GM12878 (cell line): ENCODE data around the gene LILRB4. TPM values are rescaled to one million over a fixed set of nuclear protein-coding genes. Genes with fewer than 3 reads are reported as not detected.
A peak's percentile ranks its signal among the peaks of the same experiment; 100 is the strongest.

Experiments
- ASH2L ChIP-seq: fragments of 300-600, 200-600 bp; sonication (generic); IDR thresholded peaks from 2 replicates; pipeline ENCODE4 v1.6.1; 2017; ENCODE audit warnings: low read depth, mild to moderate bottlenecking, borderline replicate concordance
- CBFB ChIP-seq: IDR thresholded peaks from 2 replicates; pipeline ENCODE4 v1.6.1; 2016; ENCODE audit warnings: antibody characterized with exemption, low read depth
- CEBPB ChIP-seq, 2 experiments: fragments of 150-350 bp in 1 of 2; IDR thresholded peaks; 2 replicates each; pipeline ENCODE4 v1.6.1; 2012 to 2014; ENCODE audit warnings: low read depth in 2 of 2, low read length in 2 of 2, borderline replicate concordance in 1 of 2, inconsistent platforms in 1 of 2
- EGR1 ChIP-seq, 2 experiments: IDR thresholded peaks; 1 replicate in 1 of 2; 2 replicates in 1 of 2; pipeline ENCODE4 v1.6.1; 2011 to 2012; ENCODE audit warnings: low read depth in 2 of 2, low read length in 2 of 2, borderline replicate concordance in 1 of 2, mild to moderate bottlenecking in 1 of 2, moderate library complexity in 1 of 2
- ESRRA ChIP-seq: IDR thresholded peaks from 2 replicates; pipeline ENCODE4 v1.6.1; 2012; ENCODE audit warnings: mild to moderate bottlenecking, low read length, improper control_type of control experiment
- IKZF1 ChIP-seq: fragments of 450-650 bp; conservative IDR thresholded peaks from 2 replicates; pipeline ENCODE4 v1.6.1; 2017; ENCODE audit warnings: antibody characterized with exemption, mild to moderate bottlenecking
- MAX ChIP-seq: IDR thresholded peaks from 2 replicates; pipeline ENCODE4 v1.6.1; 2012; ENCODE audit warnings: low read depth, low read length, improper control_type of control experiment
- MEF2B ChIP-seq: fragments of 450-650 bp; IDR thresholded peaks from 2 replicates; pipeline ENCODE4 v1.6.1; 2018; ENCODE audit warnings: mild to moderate bottlenecking, moderate library complexity; ENCODE audit not compliant: partially characterized antibody, poor library complexity, severe bottlenecking
- MTA3 ChIP-seq: IDR thresholded peaks from 2 replicates; pipeline ENCODE4 v1.6.1; 2012; ENCODE audit warnings: low read length, inconsistent platforms, borderline replicate concordance
- MYB ChIP-seq: fragments of 150-350 bp; IDR thresholded peaks from 2 replicates; pipeline ENCODE4 v1.6.1; 2014; ENCODE audit warnings: mild to moderate bottlenecking, low read depth, low read length, borderline replicate concordance
- NFYB ChIP-seq: IDR thresholded peaks from 2 replicates; pipeline ENCODE4 v1.6.1; 2011; ENCODE audit warnings: low read depth, mild to moderate bottlenecking, low read length, improper control_type of control experiment, moderate library complexity; ENCODE audit not compliant: insufficient read depth
- NR2F1 ChIP-seq: fragments of 450-650 bp; conservative IDR thresholded peaks from 2 replicates; pipeline ENCODE4 v1.6.1; 2017; ENCODE audit warnings: mild to moderate bottlenecking
- POLR2AphosphoS5 ChIP-seq: IDR thresholded peaks from 2 replicates; pipeline ENCODE4 v1.6.1; 2011; ENCODE audit warnings: mild to moderate bottlenecking, low read length, inconsistent platforms
- RBBP5 ChIP-seq: fragments of 200-600 bp; sonication (generic); conservative IDR thresholded peaks from 2 replicates; pipeline ENCODE4 v1.6.1; 2016
- SMC3 ChIP-seq: IDR thresholded peaks from 2 replicates; pipeline ENCODE4 v1.6.1; 2011; ENCODE audit warnings: low read length, improper control_type of control experiment, borderline replicate concordance
- TAF1 ChIP-seq: IDR thresholded peaks from 2 replicates; pipeline ENCODE4 v1.6.1; 2011; ENCODE audit warnings: mild to moderate bottlenecking, low read depth, low read length, borderline replicate concordance
- ZBED1 ChIP-seq: IDR thresholded peaks from 2 replicates; pipeline ENCODE4 v1.6.1; 2016; ENCODE audit warnings: borderline replicate concordance
- ZBTB40 ChIP-seq: fragments of 450-650 bp; IDR thresholded peaks from 2 replicates; pipeline ENCODE4 v1.6.1; 2016; ENCODE audit warnings: mild to moderate bottlenecking, moderate library complexity, borderline replicate concordance
- polyA plus RNA-seq, 11 experiments: library from polyadenylated mRNA; depleted of rRNA in 4 of 11; unstranded in 6 of 11; stranded (reverse) in 5 of 11; fragments of >200 nt; fragmentation: Nextera tagmentation in 4 of 11; fragmentation: Illumina TruSeq in 1 of 11; extraction: Ambion mirVana in 4 of 11; extraction: Trizol in 1 of 11; gene quantifications; 1 replicate in 1 of 11; 2 replicates in 10 of 11; pipeline versions ENCODE4 v1.2.1 to v1.2.3, GENCODE V29; 2011 to 2016; ENCODE audit warnings: inconsistent platforms in 2 of 11, missing spikeins in 2 of 11, low read depth in 1 of 11
- total RNA-seq, 4 experiments: library from RNA; depleted of rRNA in 3 of 4; stranded (reverse); fragments of >200 nt in 3 of 4; fragmentation: Illumina TruSeq in 1 of 4; extraction: Trizol in 1 of 4; gene quantifications; 2 replicates each; pipeline versions ENCODE4 v1.2.1 to v1.2.3, GENCODE V29; 2013 to 2021
- TF ChIP-seq, protein P1 (sequence below): fragments of 450-650 bp; IDR thresholded peaks from 2 replicates; pipeline ENCODE4 v1.6.1; 2018; ENCODE audit warnings: borderline replicate concordance, mild to moderate bottlenecking; ENCODE audit not compliant: partially characterized antibody

Gene LILRB4
- total and polyA plus RNA-seq, 10 of the 15 experiments (the other 5 are each of a cell fraction or from before 2014, with no cell fraction given): 2.0 to 39.8 (median 16.0) TPM

GRCh38 chr19:54616821-54617560 lies 45.8 kb upstream of the LILRB4 start (continued):
- TF ChIP-seq, protein P1, sequence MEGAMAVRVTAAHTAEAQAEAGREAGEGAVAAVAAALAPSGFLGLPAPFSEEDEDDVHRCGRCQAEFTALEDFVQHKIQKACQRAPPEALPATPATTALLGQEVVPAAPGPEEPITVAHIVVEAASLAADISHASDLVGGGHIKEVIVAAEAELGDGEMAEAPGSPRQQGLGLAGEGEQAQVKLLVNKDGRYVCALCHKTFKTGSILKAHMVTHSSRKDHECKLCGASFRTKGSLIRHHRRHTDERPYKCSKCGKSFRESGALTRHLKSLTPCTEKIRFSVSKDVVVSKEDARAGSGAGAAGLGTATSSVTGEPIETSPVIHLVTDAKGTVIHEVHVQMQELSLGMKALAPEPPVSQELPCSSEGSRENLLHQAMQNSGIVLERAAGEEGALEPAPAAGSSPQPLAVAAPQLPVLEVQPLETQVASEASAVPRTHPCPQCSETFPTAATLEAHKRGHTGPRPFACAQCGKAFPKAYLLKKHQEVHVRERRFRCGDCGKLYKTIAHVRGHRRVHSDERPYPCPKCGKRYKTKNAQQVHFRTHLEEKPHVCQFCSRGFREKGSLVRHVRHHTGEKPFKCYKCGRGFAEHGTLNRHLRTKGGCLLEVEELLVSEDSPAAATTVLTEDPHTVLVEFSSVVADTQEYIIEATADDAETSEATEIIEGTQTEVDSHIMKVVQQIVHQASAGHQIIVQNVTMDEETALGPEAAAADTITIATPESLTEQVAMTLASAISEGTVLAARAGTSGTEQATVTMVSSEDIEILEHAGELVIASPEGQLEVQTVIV: no peak
- no peak for TF ChIP-seq MYB
- peak; percentile 70 for TF ChIP-seq MEF2B
- peak; percentile 86 for TF ChIP-seq CBFB
- peak in 1 of 2 experiments; percentile 41; a peak in 1 of 3 replicates for TF ChIP-seq EGR1 (IDR thresholded peaks at IDR 0.05; ENCODE audit: borderline replicate concordance in 1 of 2, low read depth in 2 of 2, low read length in 2 of 2)
- no peak for TF ChIP-seq SMC3
- TF ChIP-seq RBBP5: no peak
- TF ChIP-seq MAX: no peak
- TF ChIP-seq POLR2AphosphoS5: peak; percentile 85
- no peak; the same call in 1 of the 2 replicates for TF ChIP-seq ZBTB40
- TF ChIP-seq ASH2L: no peak
- no peak for TF ChIP-seq ESRRA
- peak; percentile 64; the same call in 1 of the 2 replicates for TF ChIP-seq TAF1
- TF ChIP-seq NFYB: no peak
- TF ChIP-seq ZBED1: peak; percentile 77; the same call in 1 of the 2 replicates
- TF ChIP-seq NR2F1: peak; percentile 84
- TF ChIP-seq MTA3: peak; percentile 97
- no peak for TF ChIP-seq CEBPB (IDR thresholded peaks at IDR 0.05; ENCODE audit: borderline replicate concordance in 1 of 2, low read depth in 2 of 2, low read length in 2 of 2)
- peak; percentile 92 for TF ChIP-seq IKZF1
